HEK293T (cell line): Measurements from ENCODE around the gene TMEM245.
"Not testable (repeated sequence)": the region's sequence is repeated elsewhere in the genome, so short reads cannot be mapped to it uniquely, and the experiment has no call there.

Experiments used
- CTCF ChIA-PET: fragments of 350-600 bp; formaldehyde crosslinking; extraction: SDS; loops from one replicate; lab custom pipeline; 2021; ENCODE audit warnings: antibody characterized with exemption, inconsistent platforms; lab: Yijun Ruan, JAX
- POLR2A ChIA-PET: fragments of 350-600 bp; formaldehyde crosslinking; extraction: SDS; loops from one replicate; lab custom pipeline; 2020; ENCODE audit warnings: antibody characterized with exemption, inconsistent platforms; lab: Yijun Ruan, JAX
- DNase-seq: peaks from one replicate; pipeline ENCODE4 v3.0.0; 2012; ENCODE audit warnings: mixed read lengths; ENCODE audit errors: extremely low spot score
- ARNT ChIP-seq: fragments of 450-650 bp; IDR thresholded peaks from 2 replicates; pipeline ENCODE4 v1.6.1; 2017; ENCODE audit warnings: mild to moderate bottlenecking
- BHLHE40 ChIP-seq: fragments of 450-650 bp; IDR thresholded peaks from 2 replicates; pipeline ENCODE4 v1.6.1; 2016; ENCODE audit warnings: mild to moderate bottlenecking, moderate library complexity, borderline replicate concordance
- CTBP1 ChIP-seq: fragments of 450-650 bp; IDR thresholded peaks from 2 replicates; pipeline ENCODE4 v1.6.1; 2016; ENCODE audit warnings: borderline replicate concordance
- ELF4 ChIP-seq: fragments of 450-650 bp; IDR thresholded peaks from 2 replicates; pipeline ENCODE4 v1.6.1; 2017; ENCODE audit warnings: antibody characterized with exemption
- FOXA1 ChIP-seq: fragments of 450-650 bp; IDR thresholded peaks from 2 replicates; pipeline ENCODE4 v1.6.1; 2016; ENCODE audit warnings: mild to moderate bottlenecking
- FOXK2 ChIP-seq: fragments of 450-650 bp; IDR thresholded peaks from 2 replicates; pipeline ENCODE4 v1.6.1; 2016; ENCODE audit warnings: mild to moderate bottlenecking
- FOXM1 ChIP-seq: fragments of 450-650 bp; IDR thresholded peaks from 2 replicates; pipeline ENCODE4 v1.6.1; 2017; ENCODE audit warnings: mild to moderate bottlenecking, borderline replicate concordance
- HDGF ChIP-seq: fragments of 450-650 bp; IDR thresholded peaks from 2 replicates; pipeline ENCODE4 v1.6.1; 2017; ENCODE audit warnings: antibody characterized with exemption, borderline replicate concordance
- L3MBTL2 ChIP-seq: fragments of 450-650 bp; conservative IDR thresholded peaks from 2 replicates; pipeline ENCODE4 v1.6.1; 2016; ENCODE audit warnings: mild to moderate bottlenecking
- LEF1 ChIP-seq: fragments of 450-650 bp; IDR thresholded peaks from 2 replicates; pipeline ENCODE4 v1.6.1; 2017; ENCODE audit warnings: mild to moderate bottlenecking, borderline replicate concordance
- NFRKB ChIP-seq: fragments of 450-650 bp; IDR thresholded peaks from 2 replicates; pipeline ENCODE4 v1.6.1; 2016; ENCODE audit warnings: mild to moderate bottlenecking, moderate library complexity
- SP1 ChIP-seq: fragments of 450-650 bp; IDR thresholded peaks from 2 replicates; pipeline ENCODE4 v1.6.1; 2017
- SUZ12 ChIP-seq: fragments of 450-650 bp; IDR thresholded peaks from 2 replicates; pipeline ENCODE4 v1.6.1; 2016; ENCODE audit warnings: mild to moderate bottlenecking
- TARDBP ChIP-seq: fragments of 450-650 bp; IDR thresholded peaks from 2 replicates; pipeline ENCODE4 v1.6.1; 2016
- ZNF384 ChIP-seq: fragments of 450-650 bp; IDR thresholded peaks from 2 replicates; pipeline ENCODE4 v1.6.1; 2016
- TF ChIP-seq, protein P1 (sequence below): fragments of 450-650 bp; IDR thresholded peaks from 2 replicates; pipeline ENCODE4 v1.6.1; 2016

TMEM245 gene

GRCh38 chr9:109138421-109138820 lies 18.7 kb upstream of the TMEM245 start:
- CTCF ChIA-PET, result no interaction called here
- POLR2A ChIA-PET, result no interaction called here
- no peak for DNase-seq
- no peak for TF ChIP-seq ZNF384
- no peak for TF ChIP-seq BHLHE40
- no peak for TF ChIP-seq HDGF
- no peak for TF ChIP-seq NFRKB
- TF ChIP-seq FOXM1, result no peak
- TF ChIP-seq LEF1, result no peak
- TF ChIP-seq, protein P1, sequence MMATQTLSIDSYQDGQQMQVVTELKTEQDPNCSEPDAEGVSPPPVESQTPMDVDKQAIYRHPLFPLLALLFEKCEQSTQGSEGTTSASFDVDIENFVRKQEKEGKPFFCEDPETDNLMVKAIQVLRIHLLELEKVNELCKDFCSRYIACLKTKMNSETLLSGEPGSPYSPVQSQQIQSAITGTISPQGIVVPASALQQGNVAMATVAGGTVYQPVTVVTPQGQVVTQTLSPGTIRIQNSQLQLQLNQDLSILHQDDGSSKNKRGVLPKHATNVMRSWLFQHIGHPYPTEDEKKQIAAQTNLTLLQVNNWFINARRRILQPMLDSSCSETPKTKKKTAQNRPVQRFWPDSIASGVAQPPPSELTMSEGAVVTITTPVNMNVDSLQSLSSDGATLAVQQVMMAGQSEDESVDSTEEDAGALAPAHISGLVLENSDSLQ, result no peak
- no peak for TF ChIP-seq ARNT
- no peak for TF ChIP-seq SP1
- no peak for TF ChIP-seq CTBP1
- no peak for TF ChIP-seq ELF4
- no peak for TF ChIP-seq SUZ12
- TF ChIP-seq L3MBTL2, result no peak
- TF ChIP-seq TARDBP, result no peak
- TF ChIP-seq FOXK2, result no peak
- no peak for TF ChIP-seq FOXA1

GRCh38 chr9:109134167-109134578 lies 14.4 kb upstream of the TMEM245 start:
- POLR2A ChIA-PET, result no interaction called here
- DNase-seq, result no peak
- TF ChIP-seq CTBP1, result no peak
- no peak for TF ChIP-seq HDGF
- no peak for TF ChIP-seq ZNF384
- TF ChIP-seq SP1, result no peak
- no peak for TF ChIP-seq FOXM1
- TF ChIP-seq BHLHE40, result no peak
- no peak for TF ChIP-seq LEF1
- no peak for TF ChIP-seq ELF4
- TF ChIP-seq NFRKB, result no peak
- TF ChIP-seq FOXA1, result no peak
- TF ChIP-seq, protein P1, result no peak
- no peak for TF ChIP-seq FOXK2
- CTCF ChIA-PET, result no interaction called here

- POLR2A ChIA-PET, result no interaction called here
- DNase-seq, result no peak
- TF ChIP-seq LEF1 (no peak), FOXK2 (no peak), ZNF384 (no peak), CTBP1 (no peak), TARDBP (no peak), L3MBTL2 (no peak), ELF4 (no peak), FOXA1 (no peak), SP1 (no peak), FOXM1 (no peak), SUZ12 (no peak), BHLHE40 (no peak), HDGF (no peak), NFRKB (no peak), ARNT (no peak)
- TF ChIP-seq, protein P1, result no peak
- CTCF ChIA-PET, result no interaction called here
Observed at GRCh38 chr9:109133533-109133932, 13.8 kb upstream of the TMEM245 start.

- POLR2A ChIA-PET, result no interaction called here
- CTCF ChIA-PET, result interaction anchor here (0.7 kb wide), 1 partner anchor 17 kb away, joined by 3 read pairs; no protein-coding TSS in a partner anchor
- no peak for TF ChIP-seq TARDBP
- TF ChIP-seq BHLHE40, result no peak
- TF ChIP-seq CTBP1, result no peak
- DNase-seq, result no peak
Observed at GRCh38 chr9:109132567-109133021, 12.8 kb upstream of the TMEM245 start.

- no peak for TF ChIP-seq L3MBTL2
- TF ChIP-seq BHLHE40, result no peak
- no peak for TF ChIP-seq ELF4
- TF ChIP-seq HDGF, result no peak
- TF ChIP-seq ARNT, result no peak
- no peak for TF ChIP-seq CTBP1
- TF ChIP-seq SP1, result no peak
- no peak for TF ChIP-seq FOXA1
- ChIA-PET POLR2A (interaction anchor here (0.9 to 1.8 kb wide), 2 partner anchors 9 to 12 kb away, joined by 3 to 11 read pairs; partner anchors contain the start of gene TMEM245), CTCF (interaction anchor here (0.5 to 1.1 kb wide), 2 partner anchors 14 to 688 kb away, joined by 3 read pairs; no protein-coding TSS in a partner anchor)
- no peak for DNase-seq
Observed at GRCh38 chr9:109129470-109130197, 9.9 kb upstream of the TMEM245 start.

- POLR2A ChIA-PET, DNase-seq, CTCF ChIA-PET: not testable (repeated sequence)
Observed at GRCh38 chr9:109126671-109127070, 6.9 kb upstream of the TMEM245 start.

GRCh38 chr9:109124121-109124520 lies 4.4 kb upstream of the TMEM245 start:
- ChIA-PET POLR2A (no interaction called here), CTCF (interaction anchor here (0.9 kb wide), 1 partner anchor 19 kb away, joined by 3 read pairs; no protein-coding TSS in a partner anchor)
- no peak for DNase-seq
- TF ChIP-seq, protein P1, result no peak
